PC-3 (cell line): ENCODE measurements around the gene PRKN.

Experiments used
- EZH2 ChIP-seq: fragments of 300-600 bp; sonication (generic); IDR thresholded peaks from one replicate; pipeline ENCODE4 v1.6.1; 2017; ENCODE audit warnings: antibody characterized with exemption, mild to moderate bottlenecking, low read length; ENCODE audit not compliant: unreplicated experiment
- TF ChIP-seq, protein P1 (sequence below): fragments of 300-600 bp; sonication (generic); conservative IDR thresholded peaks from 2 replicates; pipeline ENCODE4 v1.5.1; 2017; ENCODE audit warnings: antibody characterized with exemption, low read depth, mild to moderate bottlenecking, low read length

DNA sequence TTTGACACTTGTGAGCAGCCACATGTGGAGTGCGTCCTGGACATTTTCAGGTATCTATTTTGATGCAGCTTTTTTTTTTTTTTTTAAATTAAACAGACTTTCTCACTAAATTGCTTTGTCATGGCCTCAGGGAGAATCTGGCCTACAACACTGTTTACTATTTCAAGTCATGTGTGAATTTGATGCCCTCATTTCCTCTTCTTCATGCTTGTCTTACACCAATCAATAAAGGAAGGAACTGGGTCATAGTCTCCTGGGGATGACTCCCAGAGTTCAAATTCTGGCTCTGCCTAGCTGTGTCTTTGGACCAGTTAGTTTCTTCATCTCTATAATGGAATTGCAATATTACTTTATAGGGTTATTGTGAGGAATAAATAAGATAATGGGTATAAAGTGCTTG lies 554.1 kb downstream of the PRKN start:
- TF ChIP-seq, protein P1, sequence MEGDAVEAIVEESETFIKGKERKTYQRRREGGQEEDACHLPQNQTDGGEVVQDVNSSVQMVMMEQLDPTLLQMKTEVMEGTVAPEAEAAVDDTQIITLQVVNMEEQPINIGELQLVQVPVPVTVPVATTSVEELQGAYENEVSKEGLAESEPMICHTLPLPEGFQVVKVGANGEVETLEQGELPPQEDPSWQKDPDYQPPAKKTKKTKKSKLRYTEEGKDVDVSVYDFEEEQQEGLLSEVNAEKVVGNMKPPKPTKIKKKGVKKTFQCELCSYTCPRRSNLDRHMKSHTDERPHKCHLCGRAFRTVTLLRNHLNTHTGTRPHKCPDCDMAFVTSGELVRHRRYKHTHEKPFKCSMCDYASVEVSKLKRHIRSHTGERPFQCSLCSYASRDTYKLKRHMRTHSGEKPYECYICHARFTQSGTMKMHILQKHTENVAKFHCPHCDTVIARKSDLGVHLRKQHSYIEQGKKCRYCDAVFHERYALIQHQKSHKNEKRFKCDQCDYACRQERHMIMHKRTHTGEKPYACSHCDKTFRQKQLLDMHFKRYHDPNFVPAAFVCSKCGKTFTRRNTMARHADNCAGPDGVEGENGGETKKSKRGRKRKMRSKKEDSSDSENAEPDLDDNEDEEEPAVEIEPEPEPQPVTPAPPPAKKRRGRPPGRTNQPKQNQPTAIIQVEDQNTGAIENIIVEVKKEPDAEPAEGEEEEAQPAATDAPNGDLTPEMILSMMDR, result no peak
- TF ChIP-seq EZH2, result no peak
